ENCODE results near the gene CMTM4.

GRCh38 chr16:66616592-66616991 lies 80.0 kb downstream of the CMTM4 start:
- TF ChIP-seq MAX (IDR thresholded peaks at IDR 0.05; ENCODE audit: low read depth, low read length) (no peak), CTCF (IDR thresholded peaks at IDR 0.05; ENCODE audit: low read depth, low read length) (no peak), POLR2A (IDR thresholded peaks at IDR 0.05; ENCODE audit: extremely low read depth, insufficient read length) (no peak)

Measured in NB4 (cell line).